GM10248 (cell line): ENCODE measurements around the gene VMO1.

Experiments used
- CTCF ChIA-PET: fragments of 300-600 bp; sonication (Branson Sonifier 250); formaldehyde crosslinking; extraction: SDS; loops from one replicate; lab custom pipeline; 2021; ENCODE audit warnings: antibody characterized with exemption; lab: Yijun Ruan, JAX
- POLR2A ChIA-PET: fragments of 350-650 bp; sonication (Branson Sonifier 250); formaldehyde crosslinking; extraction: SDS; loops from one replicate; lab custom pipeline; 2020; ENCODE audit warnings: antibody characterized with exemption; lab: Yijun Ruan, JAX
- DNase-seq: peaks from one replicate; pipeline ENCODE4 v3.0.0; 2012; ENCODE audit errors: extremely low spot score
- TF ChIP-seq, protein P1 (sequence below): IDR thresholded peaks from 2 replicates; pipeline ENCODE4 v1.5.1; 2012; ENCODE audit warnings: mild to moderate bottlenecking, low read depth; ENCODE audit errors: extremely low read depth, missing control alignments, control extremely low read depth

Gene VMO1

DNA sequence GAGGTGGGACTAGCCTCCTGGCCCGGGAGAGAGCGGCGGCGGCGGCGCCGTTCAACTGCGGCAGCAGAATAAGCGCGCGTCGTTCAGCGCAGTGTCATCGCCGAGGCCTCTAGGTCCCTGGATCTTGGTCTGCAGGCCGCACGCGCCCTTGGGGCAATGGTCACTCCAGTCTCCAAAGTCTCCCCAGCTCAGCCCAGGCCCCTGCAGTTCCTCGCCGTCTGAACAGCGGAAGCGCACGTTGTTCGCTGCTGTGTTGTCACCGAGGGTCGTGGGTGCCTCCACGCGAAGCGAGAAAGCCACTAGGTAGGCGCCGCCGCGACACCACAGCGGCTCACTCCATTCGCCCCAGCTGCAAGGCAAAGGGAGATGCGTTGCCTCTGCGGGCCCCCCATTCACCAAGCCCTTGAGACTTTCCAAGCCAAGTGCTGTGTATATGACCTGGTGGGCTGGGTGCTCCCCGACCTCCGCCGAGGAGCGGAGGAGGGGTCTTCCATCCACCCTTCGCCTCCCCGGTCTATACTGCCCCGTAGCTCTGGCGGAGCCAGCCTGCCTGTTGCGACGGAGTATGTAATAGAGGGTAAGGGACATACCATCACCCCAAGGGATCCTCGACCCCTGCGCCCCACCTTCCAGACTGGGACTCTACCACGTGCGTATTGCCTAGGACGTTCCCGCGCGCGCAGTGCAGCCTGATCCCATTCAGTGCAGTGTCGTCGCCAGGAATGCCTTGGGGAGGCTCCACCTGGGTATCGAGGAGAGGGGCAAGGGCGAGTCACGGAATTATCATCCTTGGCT is 656 bp downstream of the VMO1 start:
- CTCF ChIA-PET = interaction anchor here (1.0 kb wide), 1 partner anchor 218 kb away, joined by 3 read pairs; no protein-coding TSS in a partner anchor
- no peak for DNase-seq
- TF ChIP-seq, protein P1, sequence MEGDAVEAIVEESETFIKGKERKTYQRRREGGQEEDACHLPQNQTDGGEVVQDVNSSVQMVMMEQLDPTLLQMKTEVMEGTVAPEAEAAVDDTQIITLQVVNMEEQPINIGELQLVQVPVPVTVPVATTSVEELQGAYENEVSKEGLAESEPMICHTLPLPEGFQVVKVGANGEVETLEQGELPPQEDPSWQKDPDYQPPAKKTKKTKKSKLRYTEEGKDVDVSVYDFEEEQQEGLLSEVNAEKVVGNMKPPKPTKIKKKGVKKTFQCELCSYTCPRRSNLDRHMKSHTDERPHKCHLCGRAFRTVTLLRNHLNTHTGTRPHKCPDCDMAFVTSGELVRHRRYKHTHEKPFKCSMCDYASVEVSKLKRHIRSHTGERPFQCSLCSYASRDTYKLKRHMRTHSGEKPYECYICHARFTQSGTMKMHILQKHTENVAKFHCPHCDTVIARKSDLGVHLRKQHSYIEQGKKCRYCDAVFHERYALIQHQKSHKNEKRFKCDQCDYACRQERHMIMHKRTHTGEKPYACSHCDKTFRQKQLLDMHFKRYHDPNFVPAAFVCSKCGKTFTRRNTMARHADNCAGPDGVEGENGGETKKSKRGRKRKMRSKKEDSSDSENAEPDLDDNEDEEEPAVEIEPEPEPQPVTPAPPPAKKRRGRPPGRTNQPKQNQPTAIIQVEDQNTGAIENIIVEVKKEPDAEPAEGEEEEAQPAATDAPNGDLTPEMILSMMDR = no peak
- POLR2A ChIA-PET = no interaction called here

DNA sequence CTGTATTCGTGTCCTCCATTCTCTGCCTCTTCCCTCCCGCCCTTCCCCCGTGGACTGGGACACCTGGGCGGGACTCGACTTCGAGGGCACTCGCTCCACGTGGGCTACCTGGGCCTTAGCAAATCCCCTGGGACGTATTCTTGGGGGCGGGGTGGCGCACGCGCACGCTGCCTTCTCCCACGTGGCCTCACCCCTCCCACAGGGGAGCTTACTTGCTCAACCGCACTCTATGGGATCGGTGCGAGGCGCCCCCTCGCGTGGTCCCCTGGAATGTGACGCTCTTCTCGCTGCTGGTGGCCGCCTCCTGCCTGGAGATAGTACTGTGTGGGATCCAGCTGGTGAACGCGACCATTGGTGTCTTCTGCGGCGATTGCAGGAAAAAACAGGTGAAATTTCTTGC is 3.5 kb downstream of the VMO1 start:
- no peak for DNase-seq
- TF ChIP-seq, protein P1 = no peak
- POLR2A ChIA-PET = no interaction called here
- CTCF ChIA-PET = interaction anchor here (1.5 kb wide), 1 partner anchor 120 kb away, joined by 3 read pairs; the partner anchor contains the start of gene CHRNE

DNA sequence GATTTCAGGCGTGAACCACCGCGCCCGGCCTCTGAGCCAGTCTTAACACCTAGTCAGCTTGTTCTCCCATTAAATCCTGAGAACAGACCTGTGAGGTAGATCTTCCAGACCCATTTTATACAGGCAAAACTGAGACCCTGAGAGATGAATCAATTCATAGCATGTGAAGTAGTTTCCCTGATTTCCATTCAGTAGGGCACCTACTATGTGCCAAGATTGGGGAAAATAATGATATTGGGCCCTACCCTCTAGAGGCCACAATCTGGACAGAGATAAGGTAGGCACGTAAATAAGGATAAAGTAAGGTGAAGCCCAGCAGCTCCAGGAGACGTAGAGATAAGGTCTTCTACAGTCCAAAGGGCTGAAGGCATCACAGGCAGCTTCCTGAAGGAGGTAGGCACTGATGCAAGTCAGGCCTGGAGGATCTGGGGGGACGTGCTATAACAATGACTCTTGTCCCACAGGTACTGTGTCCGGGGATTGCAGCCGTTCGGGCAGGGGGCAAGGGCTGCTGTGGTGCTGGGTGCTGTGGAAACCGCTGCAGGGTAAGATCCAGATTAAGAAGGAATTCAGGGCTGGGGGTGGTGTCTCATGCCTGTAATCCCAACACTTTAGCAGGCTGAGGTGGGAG is 5.7 kb downstream of the VMO1 start:
- CTCF ChIA-PET = interaction anchor here (4.2 kb wide), 1 partner anchor 10 kb away, joined by 21 read pairs; no protein-coding TSS in a partner anchor

DNA sequence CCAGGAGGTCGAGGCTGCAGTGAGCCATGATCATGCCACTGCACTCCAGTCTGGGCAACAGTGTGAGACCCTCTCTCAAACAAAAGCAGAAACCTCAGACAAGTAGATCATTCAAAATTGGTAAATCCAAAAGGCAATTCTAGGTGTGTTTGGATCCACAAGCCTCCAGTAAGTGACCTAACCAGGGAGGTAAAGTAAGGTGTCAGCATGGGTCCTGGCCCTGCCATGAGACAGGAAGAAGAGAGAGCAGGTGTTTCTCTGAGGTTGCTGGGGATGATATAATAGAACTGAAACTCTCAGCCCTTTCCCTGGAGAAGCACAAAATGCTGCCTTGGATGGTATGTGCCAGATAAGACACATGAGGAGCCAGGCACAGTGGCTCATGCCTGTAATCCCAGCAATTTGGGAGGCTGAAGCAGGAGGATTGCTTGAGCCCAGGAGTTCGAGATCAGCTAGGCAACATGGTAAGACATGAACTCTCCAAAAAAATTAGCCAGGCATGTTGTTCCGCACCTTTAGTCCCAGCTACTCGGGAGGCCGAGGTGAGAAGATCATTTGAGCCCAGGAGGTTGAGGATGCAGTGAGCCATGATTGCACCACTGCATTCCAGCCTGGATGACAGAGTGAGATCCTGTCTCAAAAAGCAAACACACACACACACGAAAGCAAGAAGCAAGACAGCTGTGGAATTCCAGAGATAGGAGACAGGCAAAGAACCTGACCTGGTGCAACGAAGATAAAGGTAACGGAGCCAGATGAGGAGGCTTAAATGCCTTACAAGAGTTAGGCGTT is 8.0 kb downstream of the VMO1 start:
- CTCF ChIA-PET = interaction anchor here (4.2 kb wide), 1 partner anchor 12 kb away, joined by 21 read pairs; no protein-coding TSS in a partner anchor

More for the DNA sequence above, 5.7 kb downstream of the VMO1 start:
- DNase-seq = no peak
- POLR2A ChIA-PET = no interaction called here
- TF ChIP-seq, protein P1 = no peak

DNA sequence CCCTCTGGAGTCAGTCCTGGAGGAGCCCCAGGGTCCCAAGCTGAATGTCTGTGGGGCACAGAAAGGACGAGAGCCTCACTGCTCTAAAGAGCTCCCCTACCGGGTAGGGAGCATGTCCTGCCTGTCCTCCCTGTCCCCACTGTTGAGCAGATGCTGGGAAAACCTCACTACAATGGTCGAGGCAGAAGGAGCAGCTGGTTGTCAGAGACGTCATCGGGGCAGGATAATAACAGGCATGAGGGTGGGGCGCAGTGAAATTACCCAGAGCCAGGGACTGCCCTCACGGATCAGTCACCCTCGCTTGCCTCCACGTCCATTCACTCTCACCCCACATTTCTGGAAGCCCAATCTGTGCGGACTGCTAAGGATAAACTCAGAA is 13.9 kb downstream of the VMO1 start:
- CTCF ChIA-PET = no interaction called here
- DNase-seq = no peak
- POLR2A ChIA-PET = no interaction called here
- TF ChIP-seq, protein P1 = no peak

More for the DNA sequence above, 8.0 kb downstream of the VMO1 start:
- TF ChIP-seq, protein P1 = no peak
- POLR2A ChIA-PET = no interaction called here
- no peak for DNase-seq
